ENCODE results near the gene CORO2A. TPM values are rescaled to one million over a fixed set of nuclear protein-coding genes. Genes with fewer than 3 reads are reported as not detected.

CORO2A gene
- total and polyA plus RNA-seq, 2 of the 8 experiments (the other 6 are each of a cell fraction or from before 2014, with no cell fraction given), result 13.7 to 27.9 TPM

DNA sequence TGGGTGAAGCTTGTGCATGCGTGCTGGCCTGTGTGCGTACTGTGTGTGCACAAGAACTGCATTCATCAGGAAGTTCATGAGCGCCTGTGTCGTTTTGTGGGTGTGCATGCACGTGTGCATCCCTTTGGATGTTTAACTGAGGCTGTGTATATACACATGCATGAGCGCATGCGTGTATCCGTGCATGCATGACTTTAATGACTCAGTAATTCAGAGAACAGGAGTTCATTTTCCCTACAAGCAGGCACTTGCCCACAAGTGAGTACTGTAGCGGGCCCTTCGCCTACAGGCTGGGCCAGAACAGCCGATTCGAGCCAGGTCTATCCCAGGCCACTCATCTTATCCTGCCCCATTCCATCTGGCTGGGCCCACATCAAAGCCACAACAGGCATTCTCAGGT, 29.8 kb downstream of the CORO2A start:
- H2BK12ac ChIP-seq (ENCODE audit: low read depth, low read length), result no peak overlapping the region
- H2AFZ ChIP-seq (ENCODE audit: low read length), result no peak overlapping the region
- no peak overlapping the region for H4K91ac ChIP-seq (replicated peaks; ENCODE audit: insufficient read length, low read length)
- H3K4me2 ChIP-seq (ENCODE audit: insufficient read depth in 1 of 2, low read depth in 2 of 2, low read length in 2 of 2), result no peak overlapping the region
- H3K23ac ChIP-seq (ENCODE audit: insufficient read length), result no peak overlapping the region
- H3K27ac ChIP-seq (ENCODE audit: low read depth, low read length), result no peak overlapping the region
- 91% methylated on average over 12 of the region's 12 CpGs; no CpG with 5 or more reads in 1 of the 2 experiments for WGBS, 2 experiments (ENCODE audit: extremely low coverage in 1 of 2, insufficient coverage in 1 of 2, insufficient read length in 1 of 2, insufficient replicate concordance in 2 of 2, low coverage in 1 of 2, low lambda C conversion rate in 2 of 2, missing lambda C conversion rate in 1 of 2)
- H3K36me3 ChIP-seq (ENCODE audit: control insufficient read depth in 2 of 4, insufficient read depth in 4 of 4, low read length in 3 of 4), result no peaks in the 10 kb centered on the region
- DNase-seq (ENCODE audit: low read depth in 1 of 2, low spot score in 2 of 2), result no peak
- no peaks in the 10 kb centered on the region; a peak in 1 of 4 replicates for H3K79me2 ChIP-seq (ENCODE audit: control insufficient read depth in 1 of 2, insufficient read depth in 2 of 2, low read length in 2 of 2)
- no peak overlapping the region for H4K5ac ChIP-seq (ENCODE audit: insufficient read length, low read depth, low read length)
- H3K4ac ChIP-seq (replicated peaks; ENCODE audit: insufficient read length, low read depth, low read length), result no peak overlapping the region
- ChIA-PET CTCF (ENCODE audit: partially characterized antibody) (interaction anchor here (1.1 to 1.4 kb wide), 3 partner anchors 9 to 88 kb away, joined by 3 to 5 read pairs (median 4); no protein-coding TSS in a partner anchor), POLR2A (ENCODE audit: partially characterized antibody) (no interaction called here)
- peaks cover 0 to 2% (median 0%) of the 10 kb centered on the region in 4 experiments; a peak in 3 of 7 replicates for H3K4me1 ChIP-seq (replicated peaks in 1 of 4; ENCODE audit: control insufficient read depth in 3 of 4, insufficient read depth in 4 of 4, low read length in 3 of 4)
- FAIRE-seq, result no peak
- H2AK5ac ChIP-seq (ENCODE audit: low read depth, low read length), result no peak overlapping the region
- no peak overlapping the region for H2BK15ac ChIP-seq (ENCODE audit: low read length)
- H3K9me3 ChIP-seq (ENCODE audit: insufficient read depth in 2 of 2, low read depth in 1 of 2, low read length in 1 of 2), result no peaks in the 10 kb centered on the region
- no peak overlapping the region for H2BK120ac ChIP-seq (replicated peaks; ENCODE audit: low read depth, low read length)
- no peak overlapping the region for H3K9ac ChIP-seq (replicated peaks in 1 of 4; ENCODE audit: extremely low read depth in 1 of 4, low read depth in 3 of 4, low read length in 3 of 4)
- no peak overlapping the region for H3K18ac ChIP-seq (ENCODE audit: extremely low read depth, low read length)
- peaks cover 2 to 9% of the 10 kb centered on the region in 2 experiments for H4K20me1 ChIP-seq (replicated peaks in 1 of 2; ENCODE audit: control insufficient read depth in 1 of 2, insufficient read depth in 2 of 2, low read length in 2 of 2)
- no peak overlapping the region for H3K56ac ChIP-seq (replicated peaks; ENCODE audit: insufficient read length, low read depth, low read length)
- no peak overlapping the region for H2BK20ac ChIP-seq (ENCODE audit: low read length)
- H3K27me3 ChIP-seq (replicated peaks in 1 of 4; ENCODE audit: control insufficient read depth in 3 of 4, extremely low read depth in 1 of 4, insufficient read depth in 3 of 4, low read length in 3 of 4), result peaks cover 0 to 2% (median 0%) of the 10 kb centered on the region in 4 experiments; a peak in 1 of 7 replicates
- H2BK5ac ChIP-seq (ENCODE audit: low read depth, low read length), result 0 out of 2 replicates have a peak overlapping the region, but pooled peaks have one; percentile 2
- H3K79me1 ChIP-seq (ENCODE audit: low read depth, low read length), result peaks cover 6% of the 10 kb centered on the region
- H3K14ac ChIP-seq (ENCODE audit: insufficient read length), result no peak overlapping the region
- H3K4me3 ChIP-seq (ENCODE audit: extremely low read depth in 1 of 4, insufficient read depth in 2 of 4, low read depth in 3 of 4, low read length in 4 of 4), result no peak overlapping the region
- peak overlapping the region; percentile 0; the same call in 1 of the 2 replicates for H4K8ac ChIP-seq (ENCODE audit: extremely low read depth, insufficient read depth, low read length)
- no peaks in the 10 kb centered on the region for H3K23me2 ChIP-seq (ENCODE audit: low read depth, low read length)
- no peak for TF ChIP-seq TAF7 (optimal IDR thresholded peaks at IDR 0.05; ENCODE audit: borderline replicate concordance, low read depth, low read length)
- no peak for TF ChIP-seq TBP (IDR thresholded peaks at IDR 0.05; ENCODE audit: low read depth, low read length)
- no peak for TF ChIP-seq POU5F1 (IDR thresholded peaks at IDR 0.05; ENCODE audit: low read depth, low read length)
- no peak for TF ChIP-seq RBBP5 (IDR thresholded peaks at IDR 0.05; ENCODE audit: borderline replicate concordance, low read depth, low read length)
- TF ChIP-seq YY1 (IDR thresholded peaks at IDR 0.05; ENCODE audit: low read depth, low read length), result no peak
- TF ChIP-seq HDAC6 (IDR thresholded peaks at IDR 0.05; ENCODE audit: low read depth, low read length), result no peak
- no peak for TF ChIP-seq TEAD4 (IDR thresholded peaks at IDR 0.05; ENCODE audit: low read depth, low read length)
- TF ChIP-seq EP300 (IDR thresholded peaks at IDR 0.05; ENCODE audit: borderline replicate concordance in 1 of 2, low read depth in 2 of 2, low read length in 2 of 2), result no peak
- no peak for TF ChIP-seq BCL11A (IDR thresholded peaks at IDR 0.05; ENCODE audit: low read depth in 2 of 2, low read length in 2 of 2)
- TF ChIP-seq CHD2 (IDR thresholded peaks at IDR 0.05; ENCODE audit: low read length), result no peak
- no peak for TF ChIP-seq KDM1A (IDR thresholded peaks at IDR 0.05; ENCODE audit: borderline replicate concordance, low read length)
- TF ChIP-seq TCF12 (IDR thresholded peaks at IDR 0.05; ENCODE audit: low read depth, low read length), result no peak
- no peak for TF ChIP-seq KDM4A (IDR thresholded peaks at IDR 0.05; ENCODE audit: low read depth, low read length, severe bottlenecking)
- no peak for TF ChIP-seq JUN (IDR thresholded peaks at IDR 0.05; ENCODE audit: low read depth, low read length)
- TF ChIP-seq SIRT6 (IDR thresholded peaks at IDR 0.05; ENCODE audit: low read length), result no peak
